Transverse colon (tissue), 3 donors: ENCODE measurements around the gene CPM.

Experiments used
- CTCF ChIP-seq, 5 experiments: fragments of 200-600 bp in 3 of 5; fragments of 450-650 bp in 2 of 5; sonication (generic) in 3 of 5; IDR thresholded peaks; 1 replicate in 2 of 5; 2 replicates in 3 of 5; pipeline ENCODE4 v1.5.1; 2016 to 2017; ENCODE audit warnings: antibody characterized with exemption in 5 of 5, inconsistent platforms in 3 of 5, mild to moderate bottlenecking in 2 of 5, moderate library complexity in 1 of 5
- EP300 ChIP-seq: sonication (generic); formaldehyde crosslinking; IDR thresholded peaks from one replicate; pipeline ENCODE4 v1.6.1; 2017; ENCODE audit warnings: antibody characterized with exemption, low read depth
- POLR2A ChIP-seq: fragments of 450-650 bp; IDR thresholded peaks from one replicate; pipeline ENCODE4 v1.6.1; 2016; ENCODE audit warnings: antibody characterized with exemption, mild to moderate bottlenecking, moderate library complexity

- TF ChIP-seq POLR2A, result no peak
- TF ChIP-seq CTCF (IDR thresholded peaks at IDR 0.05), result peak in 1 of 5 experiments; percentile 5
- no peak for TF ChIP-seq EP300
These were observed 61.0 kb downstream of the CPM start for GRCh38 chr12:68871921-68872320.
